ENCODE data around the gene PHOX2A. TPM values are rescaled to one million over a fixed set of nuclear protein-coding genes. Genes with fewer than 3 reads are reported as not detected.

Gene PHOX2A
- total RNA-seq, 1 donor from 2014 or later = 3.4 TPM

GRCh38 chr11:72259490-72259889, 15.5 kb upstream of the PHOX2A start:
- no peak for DNase-seq (ENCODE audit: extremely low spot score in 2 of 2)
- Histone ChIP-seq H3K36me3 (no peaks in the 10 kb centered on the region), H3K4me3 (no peak overlapping the region), H3K27ac (no peak overlapping the region), H3K27me3 (no peaks in the 10 kb centered on the region), H3K4me1 (no peaks in the 10 kb centered on the region), H3K9me3 (no peaks in the 10 kb centered on the region)
- intact Hi-C loops (cut with DNase I) = no loop called here
- TF ChIP-seq POLR2A (IDR thresholded peaks at IDR 0.05) (no peak), CTCF (IDR thresholded peaks at IDR 0.05) (no peak), POLR2AphosphoS5 (IDR thresholded peaks at IDR 0.05; ENCODE audit: insufficient read depth in 1 of 2, low read depth in 1 of 2) (no peak)

GRCh38 chr11:72257570-72257969, 13.6 kb upstream of the PHOX2A start:
- Histone ChIP-seq H3K27ac (no peak overlapping the region), H3K36me3 (no peaks in the 10 kb centered on the region), H3K4me3 (no peak overlapping the region), H3K9me3 (no peaks in the 10 kb centered on the region), H3K27me3 (no peaks in the 10 kb centered on the region), H3K4me1 (no peaks in the 10 kb centered on the region)
- TF ChIP-seq POLR2A (IDR thresholded peaks at IDR 0.05) (no peak), CTCF (IDR thresholded peaks at IDR 0.05) (no peak), POLR2AphosphoS5 (IDR thresholded peaks at IDR 0.05; ENCODE audit: insufficient read depth in 1 of 2, low read depth in 1 of 2) (no peak)
- intact Hi-C loops (cut with DNase I) = no loop called here
- no peak for DNase-seq (ENCODE audit: extremely low spot score in 2 of 2)

GRCh38 chr11:72254299-72254993, 10.5 kb upstream of the PHOX2A start:
- no peaks in the 10 kb centered on the region for H3K4me1 ChIP-seq
- H3K27me3 ChIP-seq = no peaks in the 10 kb centered on the region
- TF ChIP-seq POLR2AphosphoS5 (IDR thresholded peaks at IDR 0.05; ENCODE audit: insufficient read depth in 1 of 2, low read depth in 1 of 2) = no peak
- H3K9me3 ChIP-seq = no peaks in the 10 kb centered on the region
- no peaks in the 10 kb centered on the region for H3K36me3 ChIP-seq
- H3K27ac ChIP-seq = no peak overlapping the region
- intact Hi-C loops (cut with DNase I) = no loop called here
- H3K4me3 ChIP-seq = no peak overlapping the region
- DNase-seq (ENCODE audit: extremely low spot score in 2 of 2) = no peak

GRCh38 chr11:72253392-72253791, 9.4 kb upstream of the PHOX2A start:
- no peaks in the 10 kb centered on the region for H3K4me1 ChIP-seq
- no peaks in the 10 kb centered on the region for H3K36me3 ChIP-seq
- intact Hi-C loops (cut with DNase I) = no loop called here
- no peak overlapping the region for H3K27ac ChIP-seq
- no peaks in the 10 kb centered on the region for H3K27me3 ChIP-seq
- no peaks in the 10 kb centered on the region for H3K9me3 ChIP-seq
- DNase-seq (ENCODE audit: extremely low spot score in 2 of 2) = no peak
- no peak overlapping the region for H3K4me3 ChIP-seq
- TF ChIP-seq POLR2A (IDR thresholded peaks at IDR 0.05) = no peak
- TF ChIP-seq CTCF (IDR thresholded peaks at IDR 0.05) = no peak
- TF ChIP-seq POLR2AphosphoS5 (IDR thresholded peaks at IDR 0.05; ENCODE audit: insufficient read depth in 1 of 2, low read depth in 1 of 2) = no peak

GRCh38 chr11:72251614-72252013, 7.6 kb upstream of the PHOX2A start:
- no peaks in the 10 kb centered on the region for H3K36me3 ChIP-seq

GRCh38 chr11:72250661-72251464, 6.9 kb upstream of the PHOX2A start:
- Histone ChIP-seq H3K27me3 (no peaks in the 10 kb centered on the region), H3K36me3 (no peaks in the 10 kb centered on the region), H3K9me3 (no peaks in the 10 kb centered on the region), H3K4me1 (no peaks in the 10 kb centered on the region), H3K27ac (no peak overlapping the region), H3K4me3 (no peak overlapping the region)
- TF ChIP-seq POLR2A (IDR thresholded peaks at IDR 0.05) = no peak
- no peak for TF ChIP-seq POLR2AphosphoS5 (IDR thresholded peaks at IDR 0.05; ENCODE audit: insufficient read depth in 1 of 2, low read depth in 1 of 2)
- TF ChIP-seq CTCF (IDR thresholded peaks at IDR 0.05) = no peak
- DNase-seq (ENCODE audit: extremely low spot score in 2 of 2) = peak in 1 of 2 donors; percentile 56
- intact Hi-C loops (cut with DNase I) = no loop called here

More at GRCh38 chr11:72251614-72252013, 7.6 kb upstream of the PHOX2A start:
- Histone ChIP-seq H3K27ac (no peak overlapping the region), H3K4me1 (no peaks in the 10 kb centered on the region), H3K9me3 (no peaks in the 10 kb centered on the region), H3K4me3 (no peak overlapping the region), H3K27me3 (no peaks in the 10 kb centered on the region)
- no peak for DNase-seq (ENCODE audit: extremely low spot score in 2 of 2)
- TF ChIP-seq POLR2AphosphoS5 (IDR thresholded peaks at IDR 0.05; ENCODE audit: insufficient read depth in 1 of 2, low read depth in 1 of 2) (no peak), POLR2A (IDR thresholded peaks at IDR 0.05) (no peak)
- intact Hi-C loops (cut with DNase I) = no loop called here

All from vagina (tissue), 2 donors.